Stomach (tissue), 9 donors: ENCODE measurements around the gene UBLCP1. TPM values are rescaled to one million over a fixed set of nuclear protein-coding genes. Genes with fewer than 3 reads are reported as not detected.
"Not testable (repeated sequence)": the region's sequence is repeated elsewhere in the genome, so short reads cannot be mapped to it uniquely, and the experiment has no call there.

Experiments used
- DNase-seq, 2 donors: peaks; one replicate each; pipeline versions ENCODE4 v3.0.0 to v3.0.0-alpha.2; 2013 to 2019
- H3K27ac ChIP-seq, 5 donors: fragments of 200-600 bp in 4 of 5; sonication (generic) in 4 of 5; one replicate each; pipeline ENCODE4 v1.5.1; 2013 to 2019; ENCODE audit warnings: mild to moderate bottlenecking in 1 of 5, moderate library complexity in 1 of 5
- H3K27me3 ChIP-seq, 3 donors: fragments of 200-600 bp; sonication (generic); one replicate each; pipeline ENCODE4 v1.5.1; 2017 to 2019; ENCODE audit warnings: mixed run types in 1 of 3
- H3K36me3 ChIP-seq, 4 donors: fragments of 200-600 bp; sonication (generic); 1 replicate in 3 of 4; 2 replicates in 1 of 4; pipeline ENCODE4 v1.5.1; 2016 to 2019
- H3K4me1 ChIP-seq, 4 donors: fragments of 200-600 bp; sonication (generic); one replicate each; pipeline ENCODE4 v1.5.1; 2016 to 2019
- H3K4me3 ChIP-seq, 4 donors: fragments of 200-600 bp; sonication (generic) in 3 of 4; one replicate each; pipeline ENCODE4 v1.5.1; 2016 to 2019; ENCODE audit warnings: mild to moderate bottlenecking in 1 of 4
- H3K9me3 ChIP-seq, 4 donors: fragments of 200-600 bp; sonication (generic); one replicate each; pipeline ENCODE4 v1.5.1; 2016 to 2019
- EP300 ChIP-seq: sonication (generic); formaldehyde crosslinking; IDR thresholded peaks from one replicate; pipeline ENCODE4 v1.6.1; 2017; ENCODE audit warnings: antibody characterized with exemption
- POLR2A ChIP-seq, 4 donors: fragments of 450-650 bp; IDR thresholded peaks; one replicate each; pipeline ENCODE4 v1.6.1; 2016; ENCODE audit warnings: antibody characterized with exemption in 4 of 4, control low read depth in 2 of 4, mild to moderate bottlenecking in 1 of 4, moderate library complexity in 1 of 4
- POLR2AphosphoS5 ChIP-seq, 3 donors: sonication (generic); formaldehyde crosslinking; IDR thresholded peaks; one replicate each; pipeline ENCODE4 v1.6.1; 2016; ENCODE audit warnings: antibody characterized with exemption in 3 of 3
- WGBS, 5 donors: extraction: QIAGEN DNeasy Blood & Tissue Kit in 3 of 5; methylation state at CpG; one replicate each; pipeline versions ENCODE4 v1.1.5 to v1.1.7; 2013 to 2018; 5-methylcytosine and 5-hydroxymethylcytosine counted together
- intact Hi-C: fragments of 100-400 bp; cut with DNase I; formaldehyde crosslinking; loops from one replicate; pipeline ENCODE4 v1.15.1; 2023; ENCODE audit warnings: low total_unique reads
- polyA plus RNA-seq, 3 donors: library from polyadenylated mRNA; stranded (reverse); fragments of 200-250 nt; gene quantifications; one replicate each; pipeline ENCODE4 v1.2.3, GENCODE V29; 2013
- total RNA-seq, 5 donors: library from RNA; depleted of rRNA; stranded (reverse); fragments of >200 nt; gene quantifications; one replicate each; pipeline versions ENCODE4 v1.1.0 to v1.2.3, GENCODE V29; 2014 to 2016
- TF ChIP-seq, protein P1 (sequence below), 7 experiments: fragments of 450-650 bp in 4 of 7; fragments of 200-600 bp in 3 of 7; sonication (generic) in 3 of 7; IDR thresholded peaks; one replicate each; pipeline ENCODE4 v1.5.1; 2016 to 2019; ENCODE audit warnings: antibody characterized with exemption in 7 of 7, control low read depth in 2 of 7, mild to moderate bottlenecking in 1 of 7
- donor health status: healthy with polysubstance abuse.
- donor health status: Bipolar disorder and iron deficiency.
- donor health status: healthy.

UBLCP1 gene
- total and polyA plus RNA-seq, 8 donors = 1.2 to 24.4 (median 16.7) TPM

DNA sequence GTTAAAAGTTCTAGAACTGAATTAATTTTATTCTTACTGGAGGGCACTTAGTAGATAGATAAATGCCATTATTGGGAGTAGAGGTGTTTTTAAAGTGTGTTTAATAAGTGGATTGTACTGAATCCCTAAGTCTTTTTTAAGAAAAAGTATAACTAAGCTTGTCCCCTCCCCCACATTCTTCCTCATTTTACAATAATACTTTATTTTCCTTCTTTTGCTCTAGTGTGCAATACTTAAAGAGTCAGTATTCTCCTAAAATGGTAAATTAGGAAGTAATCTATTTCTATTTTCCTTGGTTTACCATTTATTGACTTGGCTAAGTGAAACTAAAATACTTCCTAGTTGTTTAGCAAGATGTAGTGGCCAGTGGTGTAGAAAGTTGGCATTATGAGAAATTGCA is 11.6 kb downstream of the UBLCP1 start:
- TF ChIP-seq, protein P1, sequence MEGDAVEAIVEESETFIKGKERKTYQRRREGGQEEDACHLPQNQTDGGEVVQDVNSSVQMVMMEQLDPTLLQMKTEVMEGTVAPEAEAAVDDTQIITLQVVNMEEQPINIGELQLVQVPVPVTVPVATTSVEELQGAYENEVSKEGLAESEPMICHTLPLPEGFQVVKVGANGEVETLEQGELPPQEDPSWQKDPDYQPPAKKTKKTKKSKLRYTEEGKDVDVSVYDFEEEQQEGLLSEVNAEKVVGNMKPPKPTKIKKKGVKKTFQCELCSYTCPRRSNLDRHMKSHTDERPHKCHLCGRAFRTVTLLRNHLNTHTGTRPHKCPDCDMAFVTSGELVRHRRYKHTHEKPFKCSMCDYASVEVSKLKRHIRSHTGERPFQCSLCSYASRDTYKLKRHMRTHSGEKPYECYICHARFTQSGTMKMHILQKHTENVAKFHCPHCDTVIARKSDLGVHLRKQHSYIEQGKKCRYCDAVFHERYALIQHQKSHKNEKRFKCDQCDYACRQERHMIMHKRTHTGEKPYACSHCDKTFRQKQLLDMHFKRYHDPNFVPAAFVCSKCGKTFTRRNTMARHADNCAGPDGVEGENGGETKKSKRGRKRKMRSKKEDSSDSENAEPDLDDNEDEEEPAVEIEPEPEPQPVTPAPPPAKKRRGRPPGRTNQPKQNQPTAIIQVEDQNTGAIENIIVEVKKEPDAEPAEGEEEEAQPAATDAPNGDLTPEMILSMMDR (IDR thresholded peaks at IDR 0.05) = no peak
- no peak for TF ChIP-seq POLR2A (IDR thresholded peaks at IDR 0.05)
- no peak for TF ChIP-seq EP300
- TF ChIP-seq POLR2AphosphoS5 (IDR thresholded peaks at IDR 0.05) = no peak
- Histone ChIP-seq H3K27me3 (no peaks in the 10 kb centered on the region), H3K4me1 (peaks cover 0 to 7% (median 0%) of the 10 kb centered on the region in 4 donors), H3K27ac (no peak overlapping the region), H3K36me3 (peaks cover 19 to 91% (median 81%) of the 10 kb centered on the region in 4 donors), H3K4me3 (no peak overlapping the region), H3K9me3 (no peaks in the 10 kb centered on the region)
- no peak for DNase-seq
- intact Hi-C loops = no loop called here

DNA sequence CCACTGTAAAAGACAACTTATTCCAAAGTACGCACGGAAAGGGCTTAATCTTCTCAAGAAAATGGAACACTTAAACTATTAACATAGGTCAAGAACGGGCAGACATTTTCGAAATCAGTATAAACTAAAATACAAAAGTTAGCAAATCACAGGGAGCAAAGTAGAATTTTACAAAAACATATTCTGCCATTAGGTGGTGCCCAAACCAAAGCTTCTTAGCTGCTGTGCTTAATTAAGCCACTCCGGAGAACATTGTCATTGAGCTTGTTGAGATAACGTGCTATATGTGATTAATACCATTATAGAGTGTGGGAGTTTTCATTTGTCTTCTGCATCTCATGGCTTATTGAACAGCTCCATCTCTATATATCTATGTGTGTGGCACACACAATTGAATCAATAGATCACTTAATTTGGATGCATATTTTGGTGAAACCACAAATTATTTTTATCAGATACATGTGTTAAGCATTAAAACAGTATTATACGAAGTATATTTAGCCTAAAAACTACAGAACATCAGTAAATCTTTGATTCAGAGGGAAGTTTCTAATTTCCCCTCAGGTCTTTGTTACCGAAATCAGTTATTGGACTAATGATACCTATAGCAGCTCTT is 23.4 kb downstream of the UBLCP1 start:
- TF ChIP-seq, protein P1 (IDR thresholded peaks at IDR 0.05) = peak in 2 of 7 experiments; percentile 9 to 16
- TF ChIP-seq POLR2AphosphoS5 (IDR thresholded peaks at IDR 0.05) = no peak
- intact Hi-C loops = no loop called here
- no peak overlapping the region for H3K4me3 ChIP-seq
- peaks cover 0 to 12% (median 0%) of the 10 kb centered on the region in 4 donors for H3K4me1 ChIP-seq
- peaks cover 0 to 27% (median 25%) of the 10 kb centered on the region in 4 donors for H3K36me3 ChIP-seq
- no peaks in the 10 kb centered on the region for H3K27me3 ChIP-seq
- WGBS, 5 donors = 45 to 54% (median 50%) methylated on average over 8 of the region's 8 CpGs
- H3K9me3 ChIP-seq = no peaks in the 10 kb centered on the region
- no peak overlapping the region for H3K27ac ChIP-seq
- peak in 1 of 2 donors; percentile 66 for DNase-seq

DNA sequence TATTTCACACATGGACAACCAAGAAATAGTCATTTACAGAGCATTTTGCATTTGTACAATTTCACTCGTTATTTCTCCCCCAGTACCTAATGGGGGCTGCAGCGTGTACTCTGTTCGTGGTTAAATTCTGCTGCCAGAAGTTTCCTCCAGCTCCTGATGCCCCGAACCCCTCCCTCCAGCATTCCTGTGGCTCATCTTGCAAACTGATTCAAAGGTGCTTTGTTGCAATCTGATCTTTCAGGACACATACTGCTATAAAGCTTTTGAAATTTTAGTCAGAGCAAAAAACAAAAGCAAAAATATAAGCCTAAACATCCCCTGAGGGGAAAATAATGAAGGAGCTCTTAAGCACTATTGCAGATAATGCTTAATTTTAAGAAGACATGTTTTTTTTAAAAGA is 27.7 kb downstream of the UBLCP1 start:
- Histone ChIP-seq H3K9me3 (no peaks in the 10 kb centered on the region), H3K4me3 (no peak overlapping the region), H3K27me3 (no peaks in the 10 kb centered on the region), H3K27ac (no peak overlapping the region), H3K36me3 (peaks cover 0 to 3% (median 2%) of the 10 kb centered on the region in 4 donors), H3K4me1 (no peaks in the 10 kb centered on the region)
- DNase-seq = no peak
- TF ChIP-seq POLR2A (IDR thresholded peaks at IDR 0.05) = no peak
- TF ChIP-seq EP300 = no peak
- no peak for TF ChIP-seq POLR2AphosphoS5 (IDR thresholded peaks at IDR 0.05)
- TF ChIP-seq, protein P1 (IDR thresholded peaks at IDR 0.05) = no peak
- WGBS, 5 donors = 75 to 82% (median 77%) methylated on average over 4 of the region's 4 CpGs
- intact Hi-C loops = no loop called here

DNA sequence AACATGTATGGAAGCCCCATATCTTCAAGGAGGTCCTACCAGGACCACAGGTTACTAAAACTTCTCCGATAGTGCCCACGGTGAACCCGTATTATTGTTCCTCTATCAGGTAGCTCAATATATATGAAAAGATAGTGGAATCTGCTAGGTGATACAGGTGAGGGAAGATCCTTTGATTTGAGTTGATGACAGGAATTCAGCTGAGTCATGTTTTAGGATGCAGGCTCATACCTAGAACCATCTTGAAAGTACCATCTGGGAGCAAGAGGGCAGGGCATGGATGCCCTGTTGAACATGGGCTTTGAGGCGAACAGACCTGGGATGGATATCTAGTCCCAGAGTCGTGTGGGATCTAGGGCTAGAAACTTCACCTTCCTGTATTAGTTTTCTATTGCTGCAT is 31.8 kb downstream of the UBLCP1 start:
- whole genome bisulfite sequencing, 5 donors = 89 to 93% (median 91%) methylated on average over 5 of the region's 5 CpGs
- Histone ChIP-seq H3K27me3 (no peaks in the 10 kb centered on the region), H3K9me3 (peaks cover 0 to 23% (median 15%) of the 10 kb centered on the region in 4 donors), H3K27ac (no peak overlapping the region), H3K36me3 (no peaks in the 10 kb centered on the region), H3K4me3 (no peak overlapping the region), H3K4me1 (no peaks in the 10 kb centered on the region)
- TF ChIP-seq, protein P1 (IDR thresholded peaks at IDR 0.05) = no peak
- TF ChIP-seq EP300 = no peak
- TF ChIP-seq POLR2A (IDR thresholded peaks at IDR 0.05) = no peak
- no peak for TF ChIP-seq POLR2AphosphoS5 (IDR thresholded peaks at IDR 0.05)
- intact Hi-C loops = no loop called here
- no peak for DNase-seq

DNA sequence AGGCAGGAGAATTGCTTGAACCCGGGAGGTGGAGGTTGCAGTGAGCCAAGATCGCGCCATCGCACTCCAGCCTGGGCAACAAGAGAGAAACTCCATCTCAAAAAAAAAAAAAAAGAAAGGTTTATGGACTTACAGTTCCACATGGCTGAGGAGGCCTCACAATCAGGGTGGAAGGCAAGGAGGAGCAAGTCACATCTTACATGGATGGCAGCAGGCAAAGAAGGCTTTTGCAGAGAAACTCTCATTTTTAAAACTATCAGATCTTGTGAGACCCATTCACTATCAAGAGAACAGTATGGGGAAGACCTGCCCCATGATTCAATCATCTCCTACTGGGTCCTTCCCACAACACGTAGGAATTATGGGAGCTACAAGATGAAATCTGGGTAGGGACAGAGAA is 34.2 kb downstream of the UBLCP1 start:
- peaks cover 0 to 34% (median 27%) of the 10 kb centered on the region in 4 donors for H3K9me3 ChIP-seq
- intact Hi-C loops, H3K4me1 ChIP-seq, DNase-seq, H3K27me3 ChIP-seq, H3K36me3 ChIP-seq, H3K27ac ChIP-seq, H3K4me3 ChIP-seq: not testable (repeated sequence)
- WGBS, 5 donors = 88 to 99% (median 91%) methylated on average over 5 of the region's 5 CpGs
